ENCODE measurements around the gene KRT2.

- TF ChIP-seq, protein P1, sequence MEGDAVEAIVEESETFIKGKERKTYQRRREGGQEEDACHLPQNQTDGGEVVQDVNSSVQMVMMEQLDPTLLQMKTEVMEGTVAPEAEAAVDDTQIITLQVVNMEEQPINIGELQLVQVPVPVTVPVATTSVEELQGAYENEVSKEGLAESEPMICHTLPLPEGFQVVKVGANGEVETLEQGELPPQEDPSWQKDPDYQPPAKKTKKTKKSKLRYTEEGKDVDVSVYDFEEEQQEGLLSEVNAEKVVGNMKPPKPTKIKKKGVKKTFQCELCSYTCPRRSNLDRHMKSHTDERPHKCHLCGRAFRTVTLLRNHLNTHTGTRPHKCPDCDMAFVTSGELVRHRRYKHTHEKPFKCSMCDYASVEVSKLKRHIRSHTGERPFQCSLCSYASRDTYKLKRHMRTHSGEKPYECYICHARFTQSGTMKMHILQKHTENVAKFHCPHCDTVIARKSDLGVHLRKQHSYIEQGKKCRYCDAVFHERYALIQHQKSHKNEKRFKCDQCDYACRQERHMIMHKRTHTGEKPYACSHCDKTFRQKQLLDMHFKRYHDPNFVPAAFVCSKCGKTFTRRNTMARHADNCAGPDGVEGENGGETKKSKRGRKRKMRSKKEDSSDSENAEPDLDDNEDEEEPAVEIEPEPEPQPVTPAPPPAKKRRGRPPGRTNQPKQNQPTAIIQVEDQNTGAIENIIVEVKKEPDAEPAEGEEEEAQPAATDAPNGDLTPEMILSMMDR (IDR thresholded peaks at IDR 0.05), result no peak
- TF ChIP-seq POLR2A (IDR thresholded peaks at IDR 0.05), result no peak
These were observed 15.3 kb downstream of the KRT2 start for GRCh38 chr12:52636592-52637258.

All from Peyer's patch (tissue), 4 donors.